ENCODE data around the gene PCDH9. TPM values are rescaled to one million over a fixed set of nuclear protein-coding genes. Genes with fewer than 3 reads are reported as not detected.

The PCDH9 gene
- total RNA-seq, 1 donor from 2014 or later: 3.7 TPM

- Histone ChIP-seq H3K4me1 (no peaks in the 10 kb centered on the region), H3K4me3 (no peak overlapping the region), H3K9me3 (no peaks in the 10 kb centered on the region), H3K36me3 (no peaks in the 10 kb centered on the region), H3K27me3 (no peaks in the 10 kb centered on the region), H3K27ac (no peak overlapping the region)
- intact Hi-C loops (cut with DNase I): no loop called here
- TF ChIP-seq POLR2AphosphoS5 (IDR thresholded peaks at IDR 0.05; ENCODE audit: insufficient read depth in 1 of 2, low read depth in 1 of 2) (no peak), POLR2A (IDR thresholded peaks at IDR 0.05) (no peak), CTCF (IDR thresholded peaks at IDR 0.05) (no peak)
- DNase-seq (ENCODE audit: extremely low spot score in 2 of 2): no peak
These were observed 149.8 kb downstream of the PCDH9 start for GRCh38 chr13:67080351-67080750.

- Histone ChIP-seq H3K36me3 (no peaks in the 10 kb centered on the region), H3K4me3 (no peak overlapping the region), H3K27me3 (no peaks in the 10 kb centered on the region), H3K4me1 (no peaks in the 10 kb centered on the region), H3K9me3 (no peaks in the 10 kb centered on the region), H3K27ac (no peak overlapping the region)
- DNase-seq (ENCODE audit: extremely low spot score in 2 of 2): no peak
- intact Hi-C loops (cut with DNase I): no loop called here
- no peak for TF ChIP-seq POLR2AphosphoS5 (IDR thresholded peaks at IDR 0.05; ENCODE audit: insufficient read depth in 1 of 2, low read depth in 1 of 2)
- TF ChIP-seq POLR2A (IDR thresholded peaks at IDR 0.05): no peak
- TF ChIP-seq CTCF (IDR thresholded peaks at IDR 0.05): no peak
These were observed 152.1 kb downstream of the PCDH9 start for GRCh38 chr13:67078062-67078461.

- no peak overlapping the region for H3K4me3 ChIP-seq
- no peak overlapping the region for H3K27ac ChIP-seq
- TF ChIP-seq CTCF (IDR thresholded peaks at IDR 0.05) (no peak), POLR2A (IDR thresholded peaks at IDR 0.05) (no peak), POLR2AphosphoS5 (IDR thresholded peaks at IDR 0.05; ENCODE audit: insufficient read depth in 1 of 2, low read depth in 1 of 2) (no peak)
- intact Hi-C loops (cut with DNase I): no loop called here
- H3K36me3 ChIP-seq: no peaks in the 10 kb centered on the region
- H3K9me3 ChIP-seq: no peaks in the 10 kb centered on the region
- no peak for DNase-seq (ENCODE audit: extremely low spot score in 2 of 2)
- no peaks in the 10 kb centered on the region for H3K4me1 ChIP-seq
- H3K27me3 ChIP-seq: no peaks in the 10 kb centered on the region
These were observed 153.0 kb downstream of the PCDH9 start for GRCh38 chr13:67077132-67077531.

GRCh38 chr13:67076378-67076777, 153.8 kb downstream of the PCDH9 start:
- intact Hi-C loops (cut with DNase I): no loop called here
- TF ChIP-seq POLR2AphosphoS5 (IDR thresholded peaks at IDR 0.05; ENCODE audit: insufficient read depth in 1 of 2, low read depth in 1 of 2) (no peak), POLR2A (IDR thresholded peaks at IDR 0.05) (no peak), CTCF (IDR thresholded peaks at IDR 0.05) (no peak)
- H3K36me3 ChIP-seq: no peaks in the 10 kb centered on the region
- H3K27ac ChIP-seq: no peak overlapping the region
- no peaks in the 10 kb centered on the region for H3K27me3 ChIP-seq
- no peak for DNase-seq (ENCODE audit: extremely low spot score in 2 of 2)
- H3K9me3 ChIP-seq: no peaks in the 10 kb centered on the region
- no peak overlapping the region for H3K4me3 ChIP-seq
- no peaks in the 10 kb centered on the region for H3K4me1 ChIP-seq

GRCh38 chr13:67075239-67075638, 154.9 kb downstream of the PCDH9 start:
- Histone ChIP-seq H3K9me3 (no peaks in the 10 kb centered on the region), H3K4me1 (no peaks in the 10 kb centered on the region), H3K36me3 (no peaks in the 10 kb centered on the region), H3K27ac (no peak overlapping the region), H3K27me3 (no peaks in the 10 kb centered on the region), H3K4me3 (no peak overlapping the region)
- DNase-seq (ENCODE audit: extremely low spot score in 2 of 2): no peak
- TF ChIP-seq POLR2AphosphoS5 (IDR thresholded peaks at IDR 0.05; ENCODE audit: insufficient read depth in 1 of 2, low read depth in 1 of 2) (no peak), CTCF (IDR thresholded peaks at IDR 0.05) (no peak), POLR2A (IDR thresholded peaks at IDR 0.05) (no peak)
- intact Hi-C loops (cut with DNase I): no loop called here
